Measurements from ENCODE around the gene RASGRP4. TPM values are rescaled to one million over a fixed set of nuclear protein-coding genes. Genes with fewer than 3 reads are reported as not detected.

The RASGRP4 gene
- total RNA-seq, 1 experiment from 2014 or later, result not detected

GRCh38 chr19:38375748-38376147 is 50.3 kb downstream of the RASGRP4 start:
- H3K4me1 ChIP-seq (ENCODE audit: control insufficient read depth in 1 of 2, insufficient read depth in 2 of 2, low read length in 2 of 2), result peaks cover 11 to 23% of the 10 kb centered on the region in 2 experiments
- no peaks in the 10 kb centered on the region for H3K27me3 ChIP-seq (ENCODE audit: insufficient read depth, low read length)
- intact Hi-C loops (cut with micrococcal nuclease), result no loop called here
- peak overlapping the region; percentile 97 to 98 for H3K4me3 ChIP-seq (replicated peaks in 1 of 2; ENCODE audit: low read depth in 1 of 2, low read length in 2 of 2)
- peaks cover 47% of the 10 kb centered on the region for H3K79me2 ChIP-seq (ENCODE audit: insufficient read depth, low read length)
- ChIA-PET CTCF (interaction anchor here (0.8 kb wide), 1 partner anchor 141 kb away, joined by 3 read pairs; no protein-coding TSS in a partner anchor), POLR2A (interaction anchor here (5.6 kb wide), 1 partner anchor 12 kb away, joined by 44 read pairs; the partner anchor contains the start of genes GGN and SPRED3), RAD21 (ENCODE audit: low non-redundant PET in 1 of 2, low total read pairs in 2 of 2, uncharacterized antibody in 2 of 2, unreplicated experiment in 2 of 2) (no interaction called here)
- no TSS peak for BruUV-seq (replicated peaks)
- no peaks in the 10 kb centered on the region for H3K9me2 ChIP-seq (ENCODE audit: insufficient read depth)
- ATAC-seq, result no peak
- H3K27ac ChIP-seq (ENCODE audit: low read depth, low read length), result peak overlapping the region; percentile 92
- H4K20me1 ChIP-seq (ENCODE audit: insufficient read depth), result no peaks in the 10 kb centered on the region
- no peak for DNase-seq (ENCODE audit: low read depth, low spot score)
- H3K9me3 ChIP-seq (ENCODE audit: control insufficient read depth in 1 of 2, insufficient read depth in 1 of 2, low read depth in 1 of 2, low read length in 2 of 2), result no peaks in the 10 kb centered on the region
- peaks cover 21 to 24% of the 10 kb centered on the region in 2 experiments for H3K36me3 ChIP-seq (ENCODE audit: control insufficient read depth in 1 of 2, insufficient read depth in 2 of 2, low read length in 2 of 2)
- TF ChIP-seq JUND (IDR thresholded peaks at IDR 0.05) (no peak), CEBPB (IDR thresholded peaks at IDR 0.05; ENCODE audit: low read depth) (no peak), ELF1 (IDR thresholded peaks at IDR 0.05; ENCODE audit: borderline replicate concordance, low read depth) (no peak), YY1 (IDR thresholded peaks at IDR 0.05; ENCODE audit: extremely low read depth, insufficient replicate concordance, low read depth, low read length) (no peak), MAX (IDR thresholded peaks at IDR 0.05) (no peak), ZFX (IDR thresholded peaks at IDR 0.05) (no peak), EGR1 (IDR thresholded peaks at IDR 0.05; ENCODE audit: low read depth) (no peak), FOSL1 (IDR thresholded peaks at IDR 0.05; ENCODE audit: low read depth) (no peak), SRF (IDR thresholded peaks at IDR 0.05; ENCODE audit: low read depth) (no peak), POLR2A (IDR thresholded peaks at IDR 0.05; ENCODE audit: borderline replicate concordance, extremely low read depth, insufficient read depth, insufficient read length) (no peak), ZNF274 (IDR thresholded peaks at IDR 0.05; ENCODE audit: low read depth, low read length) (no peak), SP1 (IDR thresholded peaks at IDR 0.05; ENCODE audit: low read depth) (no peak), EZH2 (IDR thresholded peaks at IDR 0.05) (no peak)
- TF ChIP-seq, protein P1, sequence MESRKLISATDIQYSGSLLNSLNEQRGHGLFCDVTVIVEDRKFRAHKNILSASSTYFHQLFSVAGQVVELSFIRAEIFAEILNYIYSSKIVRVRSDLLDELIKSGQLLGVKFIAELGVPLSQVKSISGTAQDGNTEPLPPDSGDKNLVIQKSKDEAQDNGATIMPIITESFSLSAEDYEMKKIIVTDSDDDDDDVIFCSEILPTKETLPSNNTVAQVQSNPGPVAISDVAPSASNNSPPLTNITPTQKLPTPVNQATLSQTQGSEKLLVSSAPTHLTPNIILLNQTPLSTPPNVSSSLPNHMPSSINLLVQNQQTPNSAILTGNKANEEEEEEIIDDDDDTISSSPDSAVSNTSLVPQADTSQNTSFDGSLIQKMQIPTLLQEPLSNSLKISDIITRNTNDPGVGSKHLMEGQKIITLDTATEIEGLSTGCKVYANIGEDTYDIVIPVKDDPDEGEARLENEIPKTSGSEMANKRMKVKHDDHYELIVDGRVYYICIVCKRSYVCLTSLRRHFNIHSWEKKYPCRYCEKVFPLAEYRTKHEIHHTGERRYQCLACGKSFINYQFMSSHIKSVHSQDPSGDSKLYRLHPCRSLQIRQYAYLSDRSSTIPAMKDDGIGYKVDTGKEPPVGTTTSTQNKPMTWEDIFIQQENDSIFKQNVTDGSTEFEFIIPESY (IDR thresholded peaks at IDR 0.05; ENCODE audit: extremely low read depth, insufficient replicate concordance, low read length), result no peak
- TF ChIP-seq, protein P2, sequence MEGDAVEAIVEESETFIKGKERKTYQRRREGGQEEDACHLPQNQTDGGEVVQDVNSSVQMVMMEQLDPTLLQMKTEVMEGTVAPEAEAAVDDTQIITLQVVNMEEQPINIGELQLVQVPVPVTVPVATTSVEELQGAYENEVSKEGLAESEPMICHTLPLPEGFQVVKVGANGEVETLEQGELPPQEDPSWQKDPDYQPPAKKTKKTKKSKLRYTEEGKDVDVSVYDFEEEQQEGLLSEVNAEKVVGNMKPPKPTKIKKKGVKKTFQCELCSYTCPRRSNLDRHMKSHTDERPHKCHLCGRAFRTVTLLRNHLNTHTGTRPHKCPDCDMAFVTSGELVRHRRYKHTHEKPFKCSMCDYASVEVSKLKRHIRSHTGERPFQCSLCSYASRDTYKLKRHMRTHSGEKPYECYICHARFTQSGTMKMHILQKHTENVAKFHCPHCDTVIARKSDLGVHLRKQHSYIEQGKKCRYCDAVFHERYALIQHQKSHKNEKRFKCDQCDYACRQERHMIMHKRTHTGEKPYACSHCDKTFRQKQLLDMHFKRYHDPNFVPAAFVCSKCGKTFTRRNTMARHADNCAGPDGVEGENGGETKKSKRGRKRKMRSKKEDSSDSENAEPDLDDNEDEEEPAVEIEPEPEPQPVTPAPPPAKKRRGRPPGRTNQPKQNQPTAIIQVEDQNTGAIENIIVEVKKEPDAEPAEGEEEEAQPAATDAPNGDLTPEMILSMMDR (IDR thresholded peaks at IDR 0.05 in 2 of 3, conservative IDR thresholded peaks at IDR 0.05 in 1 of 3; ENCODE audit: borderline replicate concordance in 1 of 3, insufficient read depth in 1 of 3, low read depth in 2 of 3, low read length in 2 of 3), result no peak
- H3K9ac ChIP-seq (ENCODE audit: low read length), result peak overlapping the region; percentile 97
- H2AFZ ChIP-seq (ENCODE audit: low read depth, low read length, poor library complexity, severe bottlenecking), result no peak overlapping the region
- H3K4me2 ChIP-seq (ENCODE audit: low read length), result peak overlapping the region; percentile 92

Measured in HCT116 (cell line).